H7 (cell line): ENCODE data around the gene CACNB2. TPM values are rescaled to one million over a fixed set of nuclear protein-coding genes. Genes with fewer than 3 reads are reported as not detected.

ENCODE experiments used
- DNase-seq: peaks from one replicate; pipeline ENCODE4 v3.0.0; 2012
- H3K27me3 ChIP-seq: 2 replicates; pipeline ENCODE4 v1.6.0; 2011; ENCODE audit warnings: mild to moderate bottlenecking, low read length; ENCODE audit not compliant: control insufficient read depth, insufficient read depth
- H3K36me3 ChIP-seq: replicated peaks from 2 replicates; pipeline ENCODE4 v1.5.1; 2011; ENCODE audit warnings: low read length; ENCODE audit not compliant: control insufficient read depth, insufficient read depth
- H3K4me3 ChIP-seq: 2 replicates; pipeline ENCODE4 v1.5.1; 2011; ENCODE audit warnings: low read depth, mild to moderate bottlenecking, control low read depth, low read length, moderate library complexity; ENCODE audit not compliant: insufficient read depth
- total RNA-seq: library from RNA; depleted of rRNA; stranded (reverse); fragments of >200 nt; shearing (Covaris generic); gene quantifications from 2 replicates; pipeline ENCODE4 v1.2.3, GENCODE V29; 2014

Gene CACNB2
- total RNA-seq, 1 experiment from 2014 or later: 1.0 TPM

DNA sequence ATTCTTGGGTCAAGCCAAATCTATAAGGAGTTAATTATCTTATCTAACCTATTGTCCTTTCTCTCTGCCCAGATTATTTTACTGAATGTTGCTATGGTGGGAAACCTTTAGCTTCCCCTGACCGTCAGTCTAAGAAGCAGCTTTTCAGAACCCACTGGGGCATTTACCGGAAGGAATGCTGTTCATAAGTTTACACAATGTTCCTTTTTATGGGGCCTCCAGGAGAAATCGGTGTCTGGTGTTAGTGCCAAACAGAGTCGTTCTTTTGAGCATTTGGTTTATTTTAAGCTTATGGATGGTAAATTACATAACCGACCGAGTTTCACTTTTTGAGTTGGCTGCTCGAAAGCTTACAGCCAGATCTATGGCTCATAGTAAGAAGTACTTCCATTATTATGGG lies 111.9 kb downstream of the CACNB2 start:
- DNase-seq: no peak
- Histone ChIP-seq H3K27me3 (no peaks in the 10 kb centered on the region), H3K36me3 (no peaks in the 10 kb centered on the region), H3K4me3 (no peak overlapping the region)

DNA sequence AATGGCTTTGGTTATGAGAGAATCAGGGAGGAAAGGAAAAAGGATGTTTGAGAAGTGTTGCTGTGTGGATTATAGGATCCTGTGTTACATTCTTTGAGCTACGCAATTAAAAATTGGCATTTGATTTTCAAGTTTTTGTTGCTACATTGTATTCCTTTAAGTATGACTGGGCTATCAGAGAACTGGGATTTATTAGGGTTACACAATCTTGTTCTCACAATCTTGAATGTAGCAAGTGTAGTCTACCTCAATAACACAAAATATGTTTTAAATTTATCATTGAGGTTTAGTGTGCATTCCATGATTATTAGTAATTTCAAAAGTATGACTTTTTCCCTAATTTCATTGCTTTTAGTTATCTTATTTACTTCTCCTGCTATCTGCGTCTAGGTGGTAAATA lies 113.9 kb downstream of the CACNB2 start:
- DNase-seq: no peak
- no peaks in the 10 kb centered on the region for H3K36me3 ChIP-seq
- no peak overlapping the region for H3K4me3 ChIP-seq
- no peaks in the 10 kb centered on the region for H3K27me3 ChIP-seq

DNA sequence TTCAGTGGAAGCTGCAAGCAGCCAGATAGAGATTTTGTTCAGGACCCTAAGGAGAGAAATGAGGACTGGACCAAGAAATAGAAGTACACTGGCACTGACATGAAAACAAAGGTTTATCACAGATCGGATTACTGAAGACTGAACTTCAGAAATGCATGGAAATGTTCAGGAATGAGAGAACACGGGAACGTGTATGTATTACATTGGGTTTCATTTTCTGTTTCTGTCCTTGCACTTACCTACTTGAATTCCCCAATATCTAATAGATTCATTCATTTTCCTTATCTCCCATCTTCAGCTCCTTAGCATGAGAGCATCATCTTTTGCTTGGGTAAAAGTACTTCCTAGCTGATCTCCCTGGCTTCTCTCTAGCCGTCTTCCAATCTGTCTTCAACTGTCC lies 114.5 kb downstream of the CACNB2 start:
- no peak for DNase-seq
- Histone ChIP-seq H3K27me3 (no peaks in the 10 kb centered on the region), H3K36me3 (no peaks in the 10 kb centered on the region), H3K4me3 (no peak overlapping the region)

DNA sequence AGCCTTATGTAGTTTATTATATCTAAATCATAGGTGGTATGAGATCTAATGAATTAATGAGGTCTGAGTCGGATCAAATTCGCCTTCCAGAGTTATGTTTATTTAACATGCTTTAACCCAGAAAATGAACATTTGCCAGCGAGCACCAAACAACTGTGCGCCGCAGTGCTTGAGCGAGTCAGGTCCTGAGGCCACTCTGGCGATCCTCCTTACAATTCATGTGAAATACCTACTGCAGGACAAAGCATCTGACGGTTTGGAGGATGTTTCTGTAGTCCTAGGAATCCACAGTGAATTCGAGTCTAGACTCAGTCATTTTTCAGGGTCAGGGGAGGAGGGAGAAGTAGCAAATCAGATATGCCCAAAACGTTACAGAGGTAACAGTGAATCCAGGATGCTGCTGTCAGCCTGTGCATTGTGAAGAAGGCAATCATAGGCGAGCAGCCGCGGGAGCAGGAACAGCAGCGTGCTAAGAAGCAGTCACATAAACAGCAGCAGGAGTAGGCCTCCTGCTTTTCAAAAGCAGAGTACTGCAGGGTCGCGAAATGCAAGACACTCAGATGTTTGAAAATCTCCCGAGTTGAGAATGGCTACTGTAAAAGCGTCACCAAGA lies 120.2 kb downstream of the CACNB2 start:
- no peak overlapping the region for H3K4me3 ChIP-seq
- no peak for DNase-seq
- no peaks in the 10 kb centered on the region for H3K36me3 ChIP-seq
- no peaks in the 10 kb centered on the region for H3K27me3 ChIP-seq

DNA sequence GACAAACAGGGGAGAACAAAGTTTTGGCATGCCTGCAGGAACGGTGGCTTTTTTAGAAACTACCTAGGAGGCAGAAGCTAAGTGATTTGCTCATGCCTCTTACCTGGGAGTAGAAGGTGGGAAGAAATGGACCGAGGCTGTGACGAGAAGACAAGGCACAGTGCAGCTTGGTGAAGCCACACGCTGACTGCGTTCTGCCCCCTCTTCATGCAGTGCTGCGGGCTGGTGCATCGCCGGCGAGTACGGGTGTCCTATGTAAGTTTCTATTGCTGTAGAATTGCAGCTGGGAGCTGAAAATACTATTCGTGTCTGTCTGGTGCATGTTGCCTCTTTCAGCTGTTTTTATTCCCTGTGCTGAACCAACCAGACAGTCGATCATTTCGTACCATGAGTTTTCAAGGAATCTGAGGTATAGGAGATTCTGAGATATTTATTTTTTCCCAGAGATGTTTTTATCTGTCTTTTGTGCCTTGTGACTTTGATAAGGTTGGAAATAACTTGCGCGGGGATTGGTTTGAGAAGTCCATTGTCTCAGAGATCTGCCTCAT lies 120.9 kb downstream of the CACNB2 start:
- no peaks in the 10 kb centered on the region for H3K27me3 ChIP-seq
- no peaks in the 10 kb centered on the region for H3K36me3 ChIP-seq
- DNase-seq: no peak
- H3K4me3 ChIP-seq: no peak overlapping the region

- Histone ChIP-seq H3K4me3 (no peak overlapping the region), H3K27me3 (no peaks in the 10 kb centered on the region), H3K36me3 (no peaks in the 10 kb centered on the region)
- DNase-seq: no peak
Observed at GRCh38 chr10:18261768-18262231, 121.6 kb downstream of the CACNB2 start.

DNA sequence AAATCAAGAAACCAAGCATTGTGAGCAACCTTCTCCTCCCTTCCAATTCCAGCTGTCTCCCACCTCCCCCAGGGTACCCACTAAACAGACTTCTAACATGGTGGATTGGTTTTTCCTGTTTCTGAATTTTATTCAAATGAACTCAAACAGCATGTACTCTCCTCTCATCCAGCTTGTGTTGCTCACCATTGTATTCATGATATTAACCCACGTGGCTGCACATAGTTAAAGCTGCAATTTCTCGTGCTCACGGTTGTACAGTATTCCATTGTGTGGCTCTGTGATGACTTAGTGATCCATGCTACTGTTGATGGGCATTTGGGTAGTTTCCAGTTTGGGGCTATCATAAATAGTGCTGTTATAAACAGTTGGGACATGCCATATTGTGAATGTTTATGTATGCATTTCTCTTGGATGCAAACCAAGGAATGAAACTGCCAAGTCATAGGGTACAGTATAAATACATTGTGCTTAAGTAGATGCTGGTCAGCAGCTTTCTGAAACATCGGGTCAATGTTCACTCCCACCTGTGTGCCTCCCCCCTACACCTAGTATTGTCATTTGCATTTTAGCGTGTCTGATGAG lies 124.3 kb downstream of the CACNB2 start:
- DNase-seq: no peak
- H3K36me3 ChIP-seq: no peaks in the 10 kb centered on the region
- no peaks in the 10 kb centered on the region for H3K27me3 ChIP-seq
- H3K4me3 ChIP-seq: no peak overlapping the region

DNA sequence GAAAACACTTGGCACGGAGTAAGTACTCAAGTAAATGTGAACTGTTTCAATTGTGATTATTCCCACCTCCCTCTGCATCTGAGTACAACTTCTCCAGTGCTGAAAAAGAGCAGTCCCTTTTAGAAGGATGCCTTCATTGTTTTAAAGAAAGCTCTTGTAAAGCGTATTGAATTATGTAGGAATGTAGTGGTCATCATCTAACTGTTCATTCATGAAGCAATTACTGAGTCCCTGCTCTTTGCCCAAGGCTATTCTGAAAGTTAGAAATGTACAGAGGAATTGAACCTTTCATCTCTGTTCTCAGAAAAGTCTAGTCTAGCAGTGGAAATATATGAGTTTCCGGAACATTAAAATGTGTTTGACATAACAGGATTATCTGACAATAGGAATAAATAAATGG lies 127.8 kb downstream of the CACNB2 start:
- H3K36me3 ChIP-seq: no peaks in the 10 kb centered on the region
- DNase-seq: no peak
- H3K27me3 ChIP-seq: no peaks in the 10 kb centered on the region
- H3K4me3 ChIP-seq: no peak overlapping the region

DNA sequence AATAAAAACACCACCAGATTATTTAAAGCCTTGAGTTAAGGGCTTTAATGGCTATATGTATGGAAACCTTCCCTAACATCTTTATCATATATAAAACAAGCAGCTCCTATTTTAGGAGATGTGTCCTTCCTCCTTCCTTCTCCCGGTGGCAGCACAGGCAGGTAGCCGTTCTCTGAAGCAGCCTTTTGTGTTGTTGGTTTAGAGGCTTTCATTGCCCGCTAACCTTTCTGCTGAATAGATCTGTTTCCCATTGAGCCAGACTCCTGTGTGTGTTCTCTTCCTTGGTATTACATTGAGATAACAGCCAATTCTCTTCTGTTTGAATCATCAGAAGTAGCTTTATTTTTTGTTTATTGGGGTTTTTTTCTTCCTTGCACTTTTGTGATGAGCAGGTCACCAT lies 131.3 kb downstream of the CACNB2 start:
- Histone ChIP-seq H3K27me3 (no peaks in the 10 kb centered on the region), H3K4me3 (no peak overlapping the region), H3K36me3 (no peaks in the 10 kb centered on the region)
- DNase-seq: no peak

DNA sequence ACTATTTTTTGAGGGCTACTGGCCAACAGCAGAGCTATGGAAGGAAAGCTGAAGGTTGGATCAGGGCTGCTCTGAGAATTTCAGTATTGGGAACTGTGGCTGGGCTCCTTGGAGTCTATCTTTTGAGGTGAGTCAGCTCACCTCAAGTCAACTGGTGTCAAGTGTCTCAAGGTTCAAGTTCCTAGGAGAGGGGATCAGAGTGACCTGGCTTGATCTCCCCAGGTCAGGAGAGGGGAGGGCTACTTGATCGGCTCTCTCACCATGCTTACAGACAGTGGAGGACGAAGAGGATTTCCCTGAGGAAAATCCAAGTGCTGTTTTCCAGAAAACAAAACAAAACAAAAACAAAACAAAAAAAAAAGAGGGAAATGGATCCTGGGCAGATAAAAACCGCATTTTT lies 132.8 kb downstream of the CACNB2 start:
- Histone ChIP-seq H3K27me3 (no peaks in the 10 kb centered on the region), H3K4me3 (no peak overlapping the region), H3K36me3 (no peaks in the 10 kb centered on the region)
- no peak for DNase-seq

DNA sequence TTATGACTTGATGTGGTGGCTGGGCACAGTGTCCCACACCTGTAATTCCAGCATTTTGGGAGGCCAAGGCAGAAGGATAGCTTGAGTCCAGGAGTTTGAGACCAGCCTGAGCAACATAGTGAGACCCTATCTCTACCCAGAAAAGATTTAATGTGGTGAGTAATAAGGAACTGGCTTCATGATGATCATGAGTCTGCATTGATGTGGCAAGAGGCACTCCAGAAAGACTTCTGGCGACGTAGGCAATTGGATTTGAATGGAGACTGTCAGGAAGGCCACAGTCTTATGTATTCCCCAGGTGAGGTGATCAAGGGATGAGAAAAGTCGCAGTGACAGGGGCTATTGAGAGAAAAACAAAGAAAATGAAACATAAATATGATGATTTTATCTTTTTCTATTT lies 138.0 kb downstream of the CACNB2 start:
- Histone ChIP-seq H3K4me3 (no peak overlapping the region), H3K27me3 (no peaks in the 10 kb centered on the region), H3K36me3 (no peaks in the 10 kb centered on the region)
- no peak for DNase-seq

GRCh38 chr10:18279173-18279572 lies 138.9 kb downstream of the CACNB2 start:
- DNase-seq: no peak
- H3K4me3 ChIP-seq: no peak overlapping the region
- no peaks in the 10 kb centered on the region for H3K36me3 ChIP-seq
- no peaks in the 10 kb centered on the region for H3K27me3 ChIP-seq

- Histone ChIP-seq H3K27me3 (no peaks in the 10 kb centered on the region), H3K4me3 (no peak overlapping the region), H3K36me3 (no peaks in the 10 kb centered on the region)
- no peak for DNase-seq
Observed at GRCh38 chr10:18282094-18282493, 141.9 kb downstream of the CACNB2 start.

DNA sequence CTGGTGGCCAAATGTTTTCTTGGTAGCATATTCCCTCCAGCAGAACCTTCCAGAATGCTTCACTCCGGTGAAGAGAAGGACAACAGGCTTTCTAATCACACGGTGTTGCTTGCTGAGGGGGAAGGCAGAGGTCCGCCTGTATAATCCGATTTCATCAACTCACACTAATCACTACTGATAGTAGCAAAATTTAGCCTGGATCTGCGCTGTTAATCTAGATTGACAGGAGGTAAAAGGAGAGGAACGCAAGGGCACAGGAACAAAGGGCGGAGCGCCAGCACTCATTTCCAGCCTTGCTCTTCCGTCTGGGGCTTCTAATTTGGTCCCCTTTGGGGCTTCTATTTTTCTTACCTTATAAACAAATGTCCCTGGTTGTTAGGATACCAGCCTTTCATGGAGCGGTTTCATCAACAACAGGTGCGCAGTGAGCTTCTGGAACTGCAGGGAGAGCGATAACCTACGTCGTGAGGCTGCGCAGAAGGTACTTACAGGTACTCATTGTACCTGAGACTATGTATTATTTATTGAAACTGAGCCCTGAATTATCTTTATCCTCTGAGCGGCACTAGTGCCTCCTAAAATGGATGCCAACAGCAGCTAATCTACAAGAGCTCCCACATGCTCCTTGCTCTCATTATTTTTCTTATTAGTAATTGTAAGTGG lies 150.6 kb downstream of the CACNB2 start:
- Histone ChIP-seq H3K36me3 (no peaks in the 10 kb centered on the region), H3K27me3 (no peaks in the 10 kb centered on the region), H3K4me3 (no peak overlapping the region)
- DNase-seq: no peak
